SIG-M5 treated with dmso at 0.1 percent for 504 hours (cell line): ENCODE results near the gene RFX7.

Experiments used
- DNase-seq: peaks from one replicate; lab custom pipeline; 2025; ENCODE audit not compliant: unreplicated experiment; lab: John Stamatoyannopoulos, UW

The RFX7 gene

GRCh38 chr15:56128081-56128480 is 115.6 kb downstream of the RFX7 start:
- no peak for DNase-seq

- no peak for DNase-seq
Measured at GRCh38 chr15:56126409-56126808, 117.3 kb downstream of the RFX7 start.

- DNase-seq, result no peak
Measured at GRCh38 chr15:56124391-56124790, 119.3 kb downstream of the RFX7 start.

- DNase-seq, result no peak
Measured at GRCh38 chr15:56105855-56106254, 137.8 kb downstream of the RFX7 start.

GRCh38 chr15:56102441-56102840 is 141.2 kb downstream of the RFX7 start:
- DNase-seq, result no peak

GRCh38 chr15:56099311-56099710 is 144.4 kb downstream of the RFX7 start:
- DNase-seq, result no peak

GRCh38 chr15:56098195-56098863 is 145.3 kb downstream of the RFX7 start:
- DNase-seq, result no peak

GRCh38 chr15:56095406-56095805 is 148.3 kb downstream of the RFX7 start:
- DNase-seq, result no peak

DNA sequence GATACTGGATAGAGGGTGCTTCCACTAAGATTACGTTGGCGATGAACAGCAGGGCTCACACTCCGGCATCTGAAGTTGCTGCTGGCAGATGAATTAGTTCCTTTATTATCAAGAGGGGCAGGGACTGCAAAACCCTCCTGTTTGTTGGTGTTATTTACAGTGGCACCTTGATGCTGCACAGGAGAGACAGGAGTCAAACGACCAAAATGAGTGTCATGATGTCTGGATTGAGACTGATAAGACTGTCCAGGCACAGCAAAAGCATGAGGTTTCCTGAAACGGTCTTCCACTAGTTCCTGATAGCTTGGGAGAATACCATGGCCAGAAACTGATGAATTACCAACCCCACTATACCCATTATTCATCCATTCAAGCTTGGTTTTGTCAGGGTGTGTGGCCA is 149.5 kb downstream of the RFX7 start:
- no peak for DNase-seq

GRCh38 chr15:56088389-56088788 is 155.3 kb downstream of the RFX7 start:
- DNase-seq, result no peak

DNA sequence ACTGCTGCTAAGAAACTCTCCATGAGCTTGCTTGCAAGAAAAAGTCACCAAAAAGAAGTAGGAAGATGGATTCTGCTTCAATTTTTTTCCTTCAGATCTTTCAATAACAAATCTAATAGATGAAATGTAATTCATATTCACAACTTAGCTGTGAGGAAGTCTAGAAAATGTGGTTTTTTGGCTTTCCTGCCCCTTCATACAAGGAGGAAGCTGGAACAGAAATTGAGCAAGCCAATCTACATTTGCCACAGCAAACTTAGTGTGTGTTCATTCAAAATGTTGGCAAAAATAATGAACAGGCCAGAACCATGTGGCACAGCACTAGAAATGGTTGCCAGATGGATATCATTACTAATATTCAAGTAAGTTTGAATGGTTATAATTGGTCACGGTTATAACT is 157.1 kb downstream of the RFX7 start:
- peak; percentile 49 for DNase-seq

DNA sequence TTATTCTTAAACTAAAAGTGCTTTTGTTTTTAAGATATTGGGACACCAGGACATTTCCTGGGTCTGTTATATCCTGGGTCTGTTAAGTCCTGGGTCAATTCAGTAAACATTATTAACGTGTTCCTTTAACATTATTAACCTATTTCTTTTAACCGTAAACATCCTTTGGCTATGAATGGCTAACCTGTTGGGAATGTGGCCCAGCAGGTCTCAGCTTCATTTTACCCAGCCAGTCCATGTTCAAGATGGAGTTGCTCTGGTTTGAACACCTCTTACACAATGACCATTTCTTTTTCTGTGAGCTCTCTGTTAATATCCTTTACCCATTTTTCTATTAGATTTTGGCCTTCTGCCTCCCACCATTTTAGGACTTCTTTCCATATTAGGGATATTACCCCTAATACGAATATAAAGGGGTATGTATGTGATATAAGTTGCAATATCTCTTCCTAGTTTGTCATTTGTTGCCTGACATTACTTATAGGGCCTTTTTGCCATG is 161.4 kb downstream of the RFX7 start:
- no peak for DNase-seq

- no peak for DNase-seq
Measured at GRCh38 chr15:56077081-56077480, 166.6 kb downstream of the RFX7 start.

- no peak for DNase-seq
Measured at GRCh38 chr15:56076640-56077039, 167.0 kb downstream of the RFX7 start.

DNA sequence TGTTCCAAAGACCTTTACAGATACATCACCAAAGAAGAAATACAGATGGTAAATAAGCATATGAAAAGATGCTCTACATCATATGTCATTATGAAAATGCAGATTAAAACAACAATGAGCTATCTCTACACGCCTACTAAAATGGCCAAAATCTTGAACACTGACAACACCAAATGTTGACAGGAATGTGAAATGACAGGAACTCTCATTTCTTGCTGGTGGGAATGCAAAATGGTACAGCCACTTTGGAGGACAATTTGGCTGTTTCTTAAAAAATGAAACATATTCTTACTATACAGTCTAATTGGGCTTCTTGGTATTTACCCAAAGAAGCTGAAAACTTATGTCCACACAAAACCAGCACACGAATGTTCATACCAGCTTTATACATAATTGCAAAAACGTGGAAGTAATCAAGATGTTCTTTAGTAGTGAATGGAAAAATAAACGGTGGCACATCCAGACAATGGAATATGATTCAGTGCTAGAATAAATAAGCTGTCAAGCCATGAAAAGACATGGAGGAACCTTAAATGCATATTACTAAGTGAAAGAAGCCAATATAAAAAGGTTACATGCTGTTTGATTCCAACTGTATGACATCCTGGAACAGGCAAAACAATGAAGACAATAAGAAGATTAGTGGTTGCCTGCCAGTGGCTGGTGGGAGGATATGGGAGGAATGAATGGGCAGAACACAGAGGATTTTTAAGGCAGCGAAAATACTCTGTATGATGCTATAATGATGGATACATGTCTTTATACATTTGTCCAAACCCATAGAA is 169.0 kb downstream of the RFX7 start:
- DNase-seq, result no peak

GRCh38 chr15:56064152-56064551 is 179.5 kb downstream of the RFX7 start:
- no peak for DNase-seq

DNA sequence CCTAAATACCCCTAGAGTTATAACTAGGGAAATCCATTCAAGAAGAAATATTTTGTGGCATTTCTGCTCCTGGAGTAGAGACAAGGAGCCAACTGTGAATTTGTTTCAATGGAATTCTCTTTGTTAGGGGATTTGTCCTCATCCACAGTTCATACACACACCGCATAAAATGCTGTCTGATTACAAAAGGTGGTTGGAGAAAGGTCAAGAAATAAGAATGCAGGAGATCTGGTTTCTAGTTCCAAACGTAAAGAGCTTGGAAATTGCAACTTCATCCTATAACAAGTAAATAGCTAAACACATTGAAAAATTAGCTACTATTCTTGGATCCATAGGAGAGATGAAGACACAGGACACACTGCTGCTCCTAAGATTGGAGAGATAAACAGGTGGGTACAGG is 184.0 kb downstream of the RFX7 start:
- DNase-seq, result no peak

- DNase-seq, result no peak
Measured at GRCh38 chr15:56058986-56059385, 184.7 kb downstream of the RFX7 start.

GRCh38 chr15:56056626-56057025 is 187.1 kb downstream of the RFX7 start:
- no peak for DNase-seq

DNA sequence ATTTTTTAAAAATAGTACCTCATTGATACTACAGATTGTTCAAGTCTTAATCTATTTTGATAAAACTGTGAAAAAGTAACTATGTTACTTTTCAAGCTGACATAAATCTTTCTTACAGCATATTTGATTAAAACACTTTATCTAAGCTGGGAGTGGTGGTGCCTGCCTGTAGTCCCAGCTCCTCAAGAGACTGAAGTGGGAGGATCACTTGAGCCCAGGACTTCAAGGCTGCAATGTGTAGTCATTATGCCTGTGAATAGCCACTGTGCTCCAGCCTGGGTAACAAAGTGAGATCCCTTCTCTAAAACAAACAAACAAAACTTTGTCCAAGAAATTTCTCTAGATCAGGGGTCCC is 190.7 kb downstream of the RFX7 start:
- no peak for DNase-seq

- peak; percentile 53 for DNase-seq
Measured at GRCh38 chr15:56052395-56053045, 191.2 kb downstream of the RFX7 start.

DNA sequence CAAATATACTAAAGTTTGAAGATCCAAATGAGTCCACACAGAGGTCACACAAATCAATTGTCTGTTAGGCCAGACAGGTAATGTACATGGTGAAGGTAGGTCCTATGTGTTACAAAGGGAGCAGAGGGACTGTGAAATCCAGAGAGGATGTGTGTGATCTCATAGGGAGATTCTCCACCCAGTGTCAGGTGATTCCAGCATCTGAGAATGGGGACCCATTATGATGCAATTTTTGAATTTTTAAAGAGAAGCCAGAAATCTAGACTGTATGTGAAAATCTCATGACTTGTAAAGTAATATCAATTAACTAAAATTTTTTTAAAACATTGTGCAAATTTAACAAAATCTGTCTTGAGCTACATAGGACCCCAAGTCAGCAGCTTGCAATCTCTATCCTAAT is 192.0 kb downstream of the RFX7 start:
- DNase-seq, result no peak
